Measurements from ENCODE around the gene C13orf46. TPM values are rescaled to one million over a fixed set of nuclear protein-coding genes. Genes with fewer than 3 reads are reported as not detected.

Gene C13orf46
- total and polyA plus RNA-seq, 2 of the 8 experiments (the other 6 are each of a cell fraction or from before 2014, with no cell fraction given), result 0.23 to 0.28 TPM

- no peak overlapping the region for H2BK5ac ChIP-seq (ENCODE audit: low read depth, low read length)
- no peak overlapping the region for H3K4ac ChIP-seq (replicated peaks; ENCODE audit: insufficient read length, low read depth, low read length)
- no peak overlapping the region for H3K56ac ChIP-seq (replicated peaks; ENCODE audit: insufficient read length, low read depth, low read length)
- no peak overlapping the region for H2AFZ ChIP-seq (ENCODE audit: low read length)
- H2BK12ac ChIP-seq (ENCODE audit: low read depth, low read length), result no peak overlapping the region
- H3K79me2 ChIP-seq (ENCODE audit: control insufficient read depth in 1 of 2, insufficient read depth in 2 of 2, low read length in 2 of 2), result no peaks in the 10 kb centered on the region
- no peak overlapping the region for H4K8ac ChIP-seq (ENCODE audit: extremely low read depth, insufficient read depth, low read length)
- H2BK15ac ChIP-seq (ENCODE audit: low read length), result no peak overlapping the region
- H3K14ac ChIP-seq (ENCODE audit: insufficient read length), result no peak overlapping the region
- H3K23ac ChIP-seq (ENCODE audit: insufficient read length), result no peak overlapping the region
- no peaks in the 10 kb centered on the region for H3K36me3 ChIP-seq (ENCODE audit: control insufficient read depth in 2 of 4, insufficient read depth in 4 of 4, low read length in 3 of 4)
- CTCF ChIA-PET (ENCODE audit: partially characterized antibody), result no interaction called here
- H4K5ac ChIP-seq (ENCODE audit: insufficient read length, low read depth, low read length), result no peak overlapping the region
- H4K20me1 ChIP-seq (replicated peaks in 1 of 2; ENCODE audit: control insufficient read depth in 1 of 2, insufficient read depth in 2 of 2, low read length in 2 of 2), result no peaks in the 10 kb centered on the region
- H3K9ac ChIP-seq (replicated peaks in 1 of 4; ENCODE audit: extremely low read depth in 1 of 4, low read depth in 3 of 4, low read length in 3 of 4), result no peak overlapping the region
- no peak overlapping the region for H3K4me2 ChIP-seq (ENCODE audit: insufficient read depth in 1 of 2, low read depth in 2 of 2, low read length in 2 of 2)
- no peak overlapping the region for H4K91ac ChIP-seq (replicated peaks; ENCODE audit: insufficient read length, low read length)
- POLR2A ChIA-PET (ENCODE audit: partially characterized antibody), result no interaction called here
- H3K23me2 ChIP-seq (ENCODE audit: low read depth, low read length), result no peaks in the 10 kb centered on the region
- H2AK5ac ChIP-seq (ENCODE audit: low read depth, low read length), result no peak overlapping the region
- H3K18ac ChIP-seq (ENCODE audit: extremely low read depth, low read length), result no peak overlapping the region
- H3K4me1 ChIP-seq (replicated peaks in 1 of 4; ENCODE audit: control insufficient read depth in 3 of 4, insufficient read depth in 4 of 4, low read length in 3 of 4), result peaks cover 0 to 2% (median 0%) of the 10 kb centered on the region in 4 experiments; a peak in 1 of 7 replicates
- H3K27me3 ChIP-seq (replicated peaks in 1 of 4; ENCODE audit: control insufficient read depth in 3 of 4, extremely low read depth in 1 of 4, insufficient read depth in 3 of 4, low read length in 3 of 4), result peaks cover 0 to 5% (median 0%) of the 10 kb centered on the region in 4 experiments; a peak in 1 of 7 replicates
- FAIRE-seq, result no peak
- H2BK120ac ChIP-seq (replicated peaks; ENCODE audit: low read depth, low read length), result no peak overlapping the region
- DNase-seq (ENCODE audit: low read depth in 1 of 2, low spot score in 2 of 2), result no peak
- H2BK20ac ChIP-seq (ENCODE audit: low read length), result no peak overlapping the region
- no peak overlapping the region for H3K4me3 ChIP-seq (ENCODE audit: extremely low read depth in 1 of 4, insufficient read depth in 2 of 4, low read depth in 3 of 4, low read length in 4 of 4)
- H3K79me1 ChIP-seq (ENCODE audit: low read depth, low read length), result no peaks in the 10 kb centered on the region
- H3K27ac ChIP-seq (ENCODE audit: low read depth, low read length), result no peak overlapping the region
- no peaks in the 10 kb centered on the region for H3K9me3 ChIP-seq (ENCODE audit: insufficient read depth in 2 of 2, low read depth in 1 of 2, low read length in 1 of 2)
- TF ChIP-seq TCF12 (IDR thresholded peaks at IDR 0.05; ENCODE audit: low read depth, low read length) (no peak), RXRA (IDR thresholded peaks at IDR 0.05; ENCODE audit: insufficient read depth, low read depth, low read length) (no peak), CBX8 (IDR thresholded peaks at IDR 0.05; ENCODE audit: borderline replicate concordance, low read depth, low read length) (no peak), E2F6 (IDR thresholded peaks at IDR 0.05) (no peak), CTBP2 (IDR thresholded peaks at IDR 0.05; ENCODE audit: borderline replicate concordance, insufficient read depth, insufficient read length, low read length) (no peak), YY1 (IDR thresholded peaks at IDR 0.05; ENCODE audit: low read depth, low read length) (no peak), CHD1 (IDR thresholded peaks at IDR 0.05; ENCODE audit: low read depth, low read length) (no peak), MAFK (IDR thresholded peaks at IDR 0.05; ENCODE audit: low read depth, low read length) (no peak), EP300 (IDR thresholded peaks at IDR 0.05; ENCODE audit: borderline replicate concordance in 1 of 2, low read depth in 2 of 2, low read length in 2 of 2) (no peak), POLR2AphosphoS5 (IDR thresholded peaks at IDR 0.05; ENCODE audit: low read depth, low read length) (no peak)
- WGBS, 2 experiments (ENCODE audit: extremely low coverage in 1 of 2, insufficient coverage in 1 of 2, insufficient read length in 1 of 2, insufficient replicate concordance in 2 of 2, low coverage in 1 of 2, low lambda C conversion rate in 2 of 2, missing lambda C conversion rate in 1 of 2), result 84% methylated on average over 3 of the region's 3 CpGs; no CpG with 5 or more reads in 1 of the 2 experiments
These were observed 61.3 kb downstream of the C13orf46 start for GRCh38 chr13:113912596-113912995.

Measured in H1 (cell line).